H1 (cell line): ENCODE data around the gene IFT122. TPM values are rescaled to one million over a fixed set of nuclear protein-coding genes. Genes with fewer than 3 reads are reported as not detected.
"Not testable (repeated sequence)": the region's sequence is repeated elsewhere in the genome, so short reads cannot be mapped to it uniquely, and the experiment has no call there.

Experiments
- CTCF ChIA-PET: fragments of 300-600 bp; sonication (Branson Sonifier 250); formaldehyde crosslinking; loops from one replicate; lab custom pipeline; 2021; ENCODE audit not compliant: partially characterized antibody; lab: Charles Lee
- POLR2A ChIA-PET: fragments of 300-600 bp; sonication (Branson Sonifier 250); formaldehyde crosslinking; loops from one replicate; lab custom pipeline; 2021; ENCODE audit warnings: inconsistent platforms; ENCODE audit not compliant: partially characterized antibody; lab: Charles Lee
- DNase-seq, 2 experiments: peaks; one replicate each; pipeline versions ENCODE4 v3.0.0 to v3.0.0-alpha.2; 2010 to 2022; ENCODE audit warnings: low spot score in 2 of 2, low read depth in 1 of 2, mixed read lengths in 1 of 2
- FAIRE-seq: peaks from 2 replicates; lab custom pipeline; 2011; peaks lifted over from hg19 to GRCh38; lab: Jason Lieb, UNC
- H2AFZ ChIP-seq: 2 replicates; pipeline ENCODE4 v1.8.1; 2012; ENCODE audit warnings: low read length, inconsistent platforms
- H2AK5ac ChIP-seq: 2 replicates; pipeline ENCODE4 v1.6.1; 2013; ENCODE audit warnings: low read depth, low read length
- H2BK120ac ChIP-seq: replicated peaks from 2 replicates; pipeline ENCODE3; 2013; ENCODE audit warnings: low read depth, low read length, inconsistent platforms
- H2BK12ac ChIP-seq: 2 replicates; pipeline ENCODE4 v1.6.1; 2013; ENCODE audit warnings: low read depth, low read length
- H2BK15ac ChIP-seq: 2 replicates; pipeline ENCODE4 v1.6.1; 2013; ENCODE audit warnings: low read length
- H2BK20ac ChIP-seq: 2 replicates; pipeline ENCODE4 v1.6.1; 2013; ENCODE audit warnings: low read length
- H2BK5ac ChIP-seq: 2 replicates; pipeline ENCODE4 v1.6.1; 2013; ENCODE audit warnings: low read depth, low read length
- H3K14ac ChIP-seq: 2 replicates; pipeline ENCODE4 v1.6.1; 2013; ENCODE audit warnings: inconsistent platforms; ENCODE audit not compliant: insufficient read length
- H3K18ac ChIP-seq: 2 replicates; pipeline ENCODE4 v1.6.1; 2013; ENCODE audit warnings: low read length; ENCODE audit errors: extremely low read depth
- H3K23ac ChIP-seq: 2 replicates; pipeline ENCODE4 v1.6.1; 2013; ENCODE audit warnings: inconsistent platforms; ENCODE audit not compliant: insufficient read length
- H3K23me2 ChIP-seq: 2 replicates; pipeline ENCODE4 v1.6.1; 2013; ENCODE audit warnings: low read depth, low read length
- H3K27ac ChIP-seq: 2 replicates; pipeline ENCODE4 v1.6.1; 2011; ENCODE audit warnings: low read depth, low read length, inconsistent platforms
- H3K27me3 ChIP-seq, 4 experiments: replicated peaks in 1 of 4; 1 replicate in 1 of 4; 2 replicates in 3 of 4; pipeline versions ENCODE4 v1.6.1 to v1.8.1; 2011 to 2013; ENCODE audit warnings: low read length in 3 of 4, mild to moderate bottlenecking in 3 of 4, inconsistent platforms in 2 of 4, mixed read lengths in 2 of 4, moderate library complexity in 1 of 4; ENCODE audit not compliant: control insufficient read depth in 3 of 4, insufficient read depth in 3 of 4; ENCODE audit errors: extremely low read depth in 1 of 4
- H3K36me3 ChIP-seq, 4 experiments: 2 replicates each; pipeline versions ENCODE4 v1.6.1 to v1.8.1; 2011 to 2013; ENCODE audit warnings: mild to moderate bottlenecking in 4 of 4, low read length in 3 of 4, moderate library complexity in 2 of 4, control low read depth in 1 of 4, inconsistent platforms in 1 of 4; ENCODE audit not compliant: insufficient read depth in 4 of 4, control insufficient read depth in 2 of 4
- H3K4ac ChIP-seq: replicated peaks from 2 replicates; pipeline ENCODE3; 2013; ENCODE audit warnings: low read length, low read depth, mixed read lengths, inconsistent platforms; ENCODE audit not compliant: insufficient read length
- H3K4me1 ChIP-seq, 4 experiments: replicated peaks in 1 of 4; 1 replicate in 1 of 4; 2 replicates in 3 of 4; pipeline versions ENCODE4 v1.6.1 to v1.8.1; 2011 to 2013; ENCODE audit warnings: low read length in 3 of 4, inconsistent platforms in 2 of 4, mixed read lengths in 1 of 4; ENCODE audit not compliant: insufficient read depth in 4 of 4, control insufficient read depth in 3 of 4
- H3K4me2 ChIP-seq, 2 experiments: 2 replicates each; pipeline versions ENCODE4 v1.6.1 to v1.8.1; 2011 to 2013; ENCODE audit warnings: low read depth in 2 of 2, low read length in 2 of 2, control low read depth in 1 of 2, inconsistent platforms in 1 of 2, mild to moderate bottlenecking in 1 of 2; ENCODE audit not compliant: insufficient read depth in 1 of 2
- H3K4me3 ChIP-seq, 4 experiments: fragments of 200-600, 300-600 bp in 1 of 4; sonication (generic), shearing (Covaris generic), sonication (Bioruptor Twin) in 1 of 4; 2 replicates each; pipeline versions ENCODE4 v1.5.1 to v1.8.1; 2011 to 2016; ENCODE audit warnings: low read length in 4 of 4, low read depth in 3 of 4, control low read depth in 2 of 4, inconsistent platforms in 2 of 4, mild to moderate bottlenecking in 2 of 4, mixed read lengths in 1 of 4, moderate library complexity in 1 of 4; ENCODE audit not compliant: insufficient read depth in 2 of 4; ENCODE audit errors: extremely low read depth in 1 of 4
- H3K56ac ChIP-seq: replicated peaks from 2 replicates; pipeline ENCODE3; 2013; ENCODE audit warnings: low read depth, mild to moderate bottlenecking, mixed read lengths, low read length, inconsistent platforms; ENCODE audit not compliant: insufficient read length
- H3K79me1 ChIP-seq: 2 replicates; pipeline ENCODE4 v1.6.1; 2013; ENCODE audit warnings: low read depth, low read length, control low read depth
- H3K79me2 ChIP-seq, 2 experiments: 2 replicates each; pipeline versions ENCODE4 v1.6.1 to v1.8.1; 2012 to 2013; ENCODE audit warnings: low read length in 2 of 2, mild to moderate bottlenecking in 2 of 2, inconsistent platforms in 1 of 2; ENCODE audit not compliant: insufficient read depth in 2 of 2, control insufficient read depth in 1 of 2
- H3K9ac ChIP-seq, 4 experiments: replicated peaks in 1 of 4; 1 replicate in 1 of 4; 2 replicates in 3 of 4; pipeline versions ENCODE4 v1.6.1 to v1.8.1; 2011 to 2013; ENCODE audit warnings: low read depth in 3 of 4, low read length in 3 of 4, control low read depth in 2 of 4, mild to moderate bottlenecking in 2 of 4, moderate library complexity in 2 of 4, inconsistent platforms in 1 of 4; ENCODE audit errors: extremely low read depth in 1 of 4
- H3K9me3 ChIP-seq, 2 experiments: 2 replicates each; pipeline versions ENCODE4 v1.6.1 to v1.8.1; 2012 to 2013; ENCODE audit warnings: mild to moderate bottlenecking in 2 of 2, moderate library complexity in 2 of 2, control low read depth in 1 of 2, inconsistent platforms in 1 of 2, low read depth in 1 of 2, low read length in 1 of 2, mixed read lengths in 1 of 2; ENCODE audit not compliant: insufficient read depth in 2 of 2
- H4K20me1 ChIP-seq, 2 experiments: replicated peaks in 1 of 2; 2 replicates each; pipeline versions ENCODE3 to v1.8.1; 2011 to 2013; ENCODE audit warnings: inconsistent platforms in 2 of 2, low read length in 2 of 2, mild to moderate bottlenecking in 1 of 2; ENCODE audit not compliant: insufficient read depth in 2 of 2, control insufficient read depth in 1 of 2
- H4K5ac ChIP-seq: 2 replicates; pipeline ENCODE4 v1.6.1; 2013; ENCODE audit warnings: low read length, low read depth, mixed read lengths, inconsistent platforms; ENCODE audit not compliant: insufficient read length
- H4K8ac ChIP-seq: 2 replicates; pipeline ENCODE4 v1.8.0; 2013; ENCODE audit warnings: mild to moderate bottlenecking, moderate library complexity, low read length, inconsistent platforms; ENCODE audit not compliant: insufficient read depth; ENCODE audit errors: extremely low read depth
- H4K91ac ChIP-seq: replicated peaks from 2 replicates; pipeline ENCODE3; 2013; ENCODE audit warnings: low read length, mixed read lengths, inconsistent platforms; ENCODE audit not compliant: insufficient read length
- BACH1 ChIP-seq: IDR thresholded peaks from 2 replicates; pipeline ENCODE4 v1.6.1; 2012; ENCODE audit warnings: low read length, improper control_type of control experiment
- BRCA1 ChIP-seq: IDR thresholded peaks from 2 replicates; pipeline ENCODE4 v1.6.1; 2012; ENCODE audit warnings: low read depth, low read length, improper control_type of control experiment
- EZH2 ChIP-seq: fragments of 200-600 bp; sonication (generic); IDR thresholded peaks from 2 replicates; pipeline ENCODE4 v1.7.1; 2012; ENCODE audit warnings: low read depth, mild to moderate bottlenecking, moderate library complexity, low read length, inconsistent platforms; ENCODE audit not compliant: severe bottlenecking
- SRF ChIP-seq: IDR thresholded peaks from 2 replicates; pipeline ENCODE4 v1.6.1; 2011; ENCODE audit warnings: mild to moderate bottlenecking, low read depth, low read length, moderate library complexity
- WGBS, 2 experiments: shearing (Covaris generic) in 1 of 2; methylation state at CpG; one replicate each; pipeline versions ENCODE4 v1.1.6 to v1.1.7; 2013 to 2015; ENCODE audit warnings: low lambda C conversion rate in 2 of 2, mixed read lengths in 2 of 2, inconsistent platforms in 1 of 2, low coverage in 1 of 2, missing lambda C conversion rate in 1 of 2; ENCODE audit not compliant: insufficient replicate concordance in 2 of 2, insufficient coverage in 1 of 2, insufficient read length in 1 of 2; ENCODE audit errors: extremely low coverage in 1 of 2, missing lambda C conversion rate in 1 of 2; 5-methylcytosine and 5-hydroxymethylcytosine counted together
- polyA plus RNA-seq, 7 experiments: library from polyadenylated mRNA; depleted of rRNA in 3 of 7; stranded (reverse) in 5 of 7; unstranded in 2 of 7; fragments of >200 nt in 5 of 7; fragments of 200-250 nt in 2 of 7; gene quantifications; 1 replicate in 5 of 7; 2 replicates in 1 of 7; 4 replicates in 1 of 7; pipeline versions ENCODE4 v1.2.1 to v1.2.3, GENCODE V29; 2011 to 2013; ENCODE audit warnings: missing spikeins in 2 of 7, mixed read lengths in 2 of 7
- total RNA-seq: library from RNA; stranded (reverse); fragmentation: NEBNext Ultra II Directional; extraction: Animal tissue kit (Norgen Biotek cat#: 25700); gene quantifications from 2 replicates; pipeline ENCODE4 v1.2.1, GENCODE V29; 2021

Gene IFT122
- total and polyA plus RNA-seq, 2 of the 8 experiments (the other 6 are each of a cell fraction or from before 2014, with no cell fraction given) = 23.7 to 25.1 TPM

DNA sequence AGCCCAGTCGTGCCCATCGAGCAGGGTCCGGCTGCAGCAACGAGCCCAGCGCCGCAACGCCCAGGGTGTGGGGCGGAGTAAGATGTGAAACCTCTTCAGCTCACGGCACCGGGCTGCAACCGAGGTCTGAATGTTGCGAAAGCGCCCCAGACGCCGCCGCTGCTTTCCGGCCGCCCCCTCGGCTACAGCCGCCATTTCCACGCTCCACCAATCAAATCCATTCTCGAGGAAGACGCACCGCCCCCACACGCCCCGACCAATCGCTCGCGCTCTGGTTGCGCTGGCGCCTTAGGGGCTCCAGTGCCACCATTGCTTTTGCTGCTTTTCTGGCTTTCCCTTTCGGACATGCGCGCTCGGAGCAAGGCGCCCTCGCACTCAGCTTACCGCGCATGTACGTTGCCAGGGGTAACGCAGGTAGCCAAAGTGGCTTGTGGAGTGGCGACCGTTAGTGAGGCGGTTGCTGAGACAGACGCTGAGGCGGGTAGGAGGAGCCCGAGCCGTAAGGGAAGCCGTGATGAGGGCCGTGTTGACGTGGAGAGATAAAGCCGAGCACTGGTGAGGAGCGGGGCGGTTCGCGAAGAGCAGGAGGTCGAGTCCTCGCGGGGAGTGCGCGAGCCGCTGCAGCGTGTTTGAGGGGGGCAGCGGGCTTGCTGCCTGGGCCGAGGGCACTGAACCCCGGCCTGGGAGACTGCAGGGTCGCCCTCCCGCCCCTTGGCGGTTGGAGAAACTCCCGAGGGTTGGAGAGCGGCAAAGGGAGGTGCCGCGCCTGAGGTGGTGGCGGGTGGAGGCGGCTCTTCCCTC is at the start of gene IFT122, which contains the start of gene MBD4 (continued):
- no peak for TF ChIP-seq SRF
- no peak for TF ChIP-seq BRCA1
- no peak for TF ChIP-seq EZH2
- TF ChIP-seq BACH1 = no peak

DNA sequence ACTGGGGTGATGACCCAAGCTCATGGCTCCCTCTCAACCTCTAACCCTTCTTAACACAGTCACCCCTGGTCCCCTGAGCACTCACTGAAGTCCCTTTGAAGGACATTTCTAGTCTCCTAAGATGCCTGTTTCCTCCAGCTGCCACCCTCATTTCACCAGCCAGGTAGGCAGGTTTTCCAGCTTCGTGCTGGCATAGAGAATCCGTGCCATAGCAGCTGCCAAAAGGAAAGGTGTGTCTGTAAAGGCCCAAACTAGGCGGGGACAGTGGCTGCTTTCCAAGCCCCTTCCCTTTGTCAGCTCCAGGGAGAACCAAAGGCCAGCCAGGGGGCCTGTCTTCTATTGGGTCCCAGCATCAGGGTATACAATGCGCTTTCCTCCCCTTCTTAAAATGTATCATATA is 48.4 kb upstream of the IFT122 start:
- FAIRE-seq, H4K5ac ChIP-seq, H2BK15ac ChIP-seq, H2BK20ac ChIP-seq, H3K9ac ChIP-seq, H3K14ac ChIP-seq, H3K4me1 ChIP-seq, H4K8ac ChIP-seq, H2AK5ac ChIP-seq, H3K23me2 ChIP-seq, H4K91ac ChIP-seq, H2BK12ac ChIP-seq, H3K56ac ChIP-seq, H3K4me2 ChIP-seq, H3K4me3 ChIP-seq, H3K27me3 ChIP-seq, H3K79me1 ChIP-seq, H2AFZ ChIP-seq, H3K23ac ChIP-seq, H2BK120ac ChIP-seq, H2BK5ac ChIP-seq, DNase-seq, H3K18ac ChIP-seq, H3K27ac ChIP-seq, H3K4ac ChIP-seq, H3K9me3 ChIP-seq: not testable (repeated sequence)
- 94% methylated on average over 4 of the region's 4 CpGs; no CpG with 5 or more reads in 1 of the 2 experiments for WGBS, 2 experiments
- POLR2A ChIA-PET = interaction anchor here (0.6 kb wide), 1 partner anchor 12 kb away, joined by 3 read pairs; no protein-coding TSS in a partner anchor
- Histone ChIP-seq H3K79me2 (peaks cover 0 to 20% of the 10 kb centered on the region in 2 experiments; a peak in 3 of 4 replicates), H3K36me3 (peaks cover 7 to 34% (median 24%) of the 10 kb centered on the region in 4 experiments; a peak in 6 of 8 replicates), H4K20me1 (peaks cover 4 to 13% of the 10 kb centered on the region in 2 experiments)
- CTCF ChIA-PET = interaction anchor here (0.9 to 1.3 kb wide), 4 partner anchors 8 to 95 kb away, joined by 3 to 4 read pairs (median 3); no protein-coding TSS in a partner anchor
